Measurements from ENCODE around the gene MICAL3.
"Not testable (repeated sequence)": the region's sequence is repeated elsewhere in the genome, so short reads cannot be mapped to it uniquely, and the experiment has no call there.

The MICAL3 gene

GRCh38 chr22:17938484-17938924 is 85.9 kb downstream of the MICAL3 start:
- DNase-seq (ENCODE audit: low read depth), result peak; percentile 47
- TF ChIP-seq CTCF (conservative IDR thresholded peaks at IDR 0.05; ENCODE audit: low read length), result no peak
- H3K4me3 ChIP-seq (ENCODE audit: low read length), result no peak overlapping the region

- not testable (repeated sequence) for DNase-seq (ENCODE audit: low read depth); H3K4me3 ChIP-seq (ENCODE audit: low read length)
Observed at GRCh38 chr22:17932457-17932856, 91.9 kb downstream of the MICAL3 start.

- DNase-seq (ENCODE audit: low read depth), result peak; percentile 49
- H3K4me3 ChIP-seq (ENCODE audit: low read length), result no peak overlapping the region
- TF ChIP-seq CTCF (conservative IDR thresholded peaks at IDR 0.05; ENCODE audit: low read length), result no peak
Observed at GRCh38 chr22:17931400-17931825, 92.9 kb downstream of the MICAL3 start.

GRCh38 chr22:17930455-17931313 is 93.7 kb downstream of the MICAL3 start:
- H3K4me3 ChIP-seq (ENCODE audit: low read length), result no peak overlapping the region
- TF ChIP-seq CTCF (conservative IDR thresholded peaks at IDR 0.05; ENCODE audit: low read length), result no peak
- DNase-seq (ENCODE audit: low read depth), result no peak

- H3K4me3 ChIP-seq (ENCODE audit: low read length), result no peak overlapping the region
- no peak for TF ChIP-seq CTCF (conservative IDR thresholded peaks at IDR 0.05; ENCODE audit: low read length)
- no peak for DNase-seq (ENCODE audit: low read depth)
Observed at GRCh38 chr22:17929909-17930308, 94.5 kb downstream of the MICAL3 start.

- no peak overlapping the region for H3K4me3 ChIP-seq (ENCODE audit: low read length)
- no peak for TF ChIP-seq CTCF (conservative IDR thresholded peaks at IDR 0.05; ENCODE audit: low read length)
- no peak for DNase-seq (ENCODE audit: low read depth)
Observed at GRCh38 chr22:17928391-17928790, 96.0 kb downstream of the MICAL3 start.

GRCh38 chr22:17927062-17927461 is 97.3 kb downstream of the MICAL3 start:
- TF ChIP-seq CTCF (conservative IDR thresholded peaks at IDR 0.05; ENCODE audit: low read length), result no peak
- no peak for DNase-seq (ENCODE audit: low read depth)
- no peak overlapping the region for H3K4me3 ChIP-seq (ENCODE audit: low read length)
